CD14-positive monocyte (primary cell): ENCODE measurements around the gene PER3. TPM values are rescaled to one million over a fixed set of nuclear protein-coding genes. Genes with fewer than 3 reads are reported as not detected.
"Not testable (repeated sequence)": the region's sequence is repeated elsewhere in the genome, so short reads cannot be mapped to it uniquely, and the experiment has no call there.

Experiments
- DNase-seq, 3 donors: peaks; one replicate each; pipeline ENCODE4 v3.0.0-alpha.2; 2011 to 2022
- H2AFZ ChIP-seq: 2 replicates; pipeline ENCODE4 v1.6.0; 2012; ENCODE audit warnings: mild to moderate bottlenecking, low read depth, low read length, inconsistent platforms; ENCODE audit not compliant: insufficient read depth, poor library complexity, severe bottlenecking
- H3K27ac ChIP-seq, 2 donors: 1 replicate in 1 of 2; 2 replicates in 1 of 2; pipeline ENCODE4 v1.5.1; 2012 to 2013; ENCODE audit warnings: low read length in 2 of 2, control low read depth in 1 of 2, inconsistent platforms in 1 of 2, low read depth in 1 of 2, mild to moderate bottlenecking in 1 of 2
- H3K27me3 ChIP-seq, 2 donors: one replicate each; pipeline versions ENCODE4 v1.6.0 to v1.6.1; 2011 to 2013; ENCODE audit warnings: low read length in 2 of 2; ENCODE audit not compliant: control insufficient read depth in 2 of 2, insufficient read depth in 2 of 2
- H3K36me3 ChIP-seq, 2 donors: replicated peaks in 1 of 2; 1 replicate in 1 of 2; 2 replicates in 1 of 2; pipeline versions ENCODE4 v1.5.1 to v1.6.1; 2012 to 2013; ENCODE audit warnings: low read length in 2 of 2, control low read depth in 1 of 2, inconsistent platforms in 1 of 2, mild to moderate bottlenecking in 1 of 2; ENCODE audit not compliant: insufficient read depth in 2 of 2, control insufficient read depth in 1 of 2
- H3K4me1 ChIP-seq, 2 donors: 1 replicate in 1 of 2; 2 replicates in 1 of 2; pipeline versions ENCODE4 v1.5.1 to v1.6.1; 2012 to 2013; ENCODE audit warnings: low read length in 2 of 2, control low read depth in 1 of 2, inconsistent platforms in 1 of 2, mild to moderate bottlenecking in 1 of 2, moderate library complexity in 1 of 2; ENCODE audit not compliant: insufficient read depth in 2 of 2, control insufficient read depth in 1 of 2
- H3K4me2 ChIP-seq: replicated peaks from 2 replicates; pipeline ENCODE3; 2012; ENCODE audit warnings: low read length, moderate library complexity, mild to moderate bottlenecking; ENCODE audit not compliant: poor library complexity, severe bottlenecking; ENCODE audit errors: extremely low read depth
- H3K4me3 ChIP-seq, 3 experiments: fragments of 200-600 bp in 1 of 3; sonication (generic) in 1 of 3; replicated peaks in 1 of 3; 1 replicate in 2 of 3; 2 replicates in 1 of 3; pipeline ENCODE4 v1.5.1; 2011 to 2013; ENCODE audit warnings: low read length in 3 of 3, mild to moderate bottlenecking in 3 of 3, control low read depth in 2 of 3, low read depth in 2 of 3, inconsistent platforms in 1 of 3, moderate library complexity in 1 of 3
- H3K79me2 ChIP-seq: 2 replicates; pipeline ENCODE4 v1.6.0; 2012; ENCODE audit warnings: mild to moderate bottlenecking, control low read depth, inconsistent platforms, low read length, moderate library complexity; ENCODE audit not compliant: insufficient read depth
- H3K9ac ChIP-seq: 2 replicates; pipeline ENCODE4 v1.6.0; 2017; ENCODE audit warnings: low read length, mild to moderate bottlenecking; ENCODE audit not compliant: insufficient read depth, poor library complexity, severe bottlenecking
- H3K9me3 ChIP-seq, 2 donors: replicated peaks in 1 of 2; 1 replicate in 1 of 2; 2 replicates in 1 of 2; pipeline versions ENCODE4 v1.5.1 to v1.6.1; 2012 to 2013; ENCODE audit warnings: low read length in 2 of 2, control low read depth in 1 of 2; ENCODE audit not compliant: control insufficient read depth in 1 of 2, insufficient read depth in 1 of 2
- H4K20me1 ChIP-seq: 2 replicates; pipeline ENCODE4 v1.6.0; 2012; ENCODE audit warnings: mild to moderate bottlenecking, low read length, control low read depth, moderate library complexity; ENCODE audit not compliant: insufficient read depth
- H3K27ac Mint-ChIP-seq, 7 donors: one replicate each; pipeline ENCODE4 v1.8.0; 2020; ENCODE audit warnings: mild to moderate bottlenecking in 7 of 7, mixed read lengths in 7 of 7, moderate library complexity in 6 of 7, inconsistent platforms in 2 of 7
- H3K27me3 Mint-ChIP-seq, 3 donors: one replicate each; pipeline ENCODE4 v1.8.0; 2021 to 2022; ENCODE audit warnings: low read depth in 3 of 3, mild to moderate bottlenecking in 3 of 3, mixed read lengths in 3 of 3, moderate library complexity in 3 of 3, inconsistent platforms in 1 of 3
- H3K36me3 Mint-ChIP-seq, 2 donors: one replicate each; pipeline ENCODE4 v1.8.0; 2020; ENCODE audit warnings: mixed read lengths in 2 of 2, inconsistent platforms in 1 of 2, mild to moderate bottlenecking in 1 of 2
- H3K4me1 Mint-ChIP-seq: one replicate; pipeline ENCODE4 v1.8.0; 2020; ENCODE audit warnings: mild to moderate bottlenecking, mixed read lengths
- H3K4me3 Mint-ChIP-seq, 2 donors: one replicate each; pipeline ENCODE4 v1.8.0; 2020; ENCODE audit warnings: mild to moderate bottlenecking in 2 of 2, mixed read lengths in 2 of 2, moderate library complexity in 1 of 2
- H3K9me3 Mint-ChIP-seq, 7 donors: one replicate each; pipeline ENCODE4 v1.8.0; 2020 to 2022; ENCODE audit warnings: mixed read lengths in 7 of 7, mild to moderate bottlenecking in 6 of 7, moderate library complexity in 6 of 7, inconsistent platforms in 2 of 7
- CTCF ChIP-seq: fragments of 200-600 bp; IDR thresholded peaks from one replicate; pipeline ENCODE4 v1.8.0; 2022; ENCODE audit warnings: antibody characterized with exemption, mild to moderate bottlenecking
- WGBS: methylation state at CpG from one replicate; pipeline ENCODE4 v1.1.5; 2013; ENCODE audit warnings: missing lambda C conversion rate; ENCODE audit not compliant: insufficient coverage; 5-methylcytosine and 5-hydroxymethylcytosine counted together
- intact Hi-C, 2 donors: fragments of 100-400 bp; cut with micrococcal nuclease; formaldehyde crosslinking; loops; one replicate each; pipeline versions ENCODE4 v1.15.0 to v1.15.1; 2023
- polyA plus RNA-seq, 3 donors: library from polyadenylated mRNA; depleted of rRNA in 1 of 3; unstranded in 2 of 3; stranded (reverse) in 1 of 3; fragments of 300-500 nt in 2 of 3; fragments of >200 nt in 1 of 3; fragmentation: Illumina TruSeq in 2 of 3; gene quantifications; 1 replicate in 2 of 3; 2 replicates in 1 of 3; pipeline ENCODE4 v1.2.3, GENCODE V29; 2012 to 2021

PER3 gene
- polyA plus RNA-seq, 3 donors, result 0.46 to 2.3 (median 2.0) TPM

GRCh38 chr1:7786795-7787194, 2.7 kb downstream of the PER3 start:
- Histone ChIP-seq H3K4me2 (peak overlapping the region; percentile 1), H3K27ac (no peak overlapping the region), H3K9me3 (peaks cover 23 to 28% of the 10 kb centered on the region in 2 donors), H4K20me1 (no peaks in the 10 kb centered on the region), H3K9ac (no peak overlapping the region), H3K36me3 (no peaks in the 10 kb centered on the region), H3K27me3 (no peaks in the 10 kb centered on the region), H2AFZ (no peak overlapping the region), H3K79me2 (no peaks in the 10 kb centered on the region), H3K4me3 (no peak overlapping the region), H3K4me1 (peaks cover 27 to 36% of the 10 kb centered on the region in 2 donors)
- DNase-seq, result peak in 2 of 3 donors; percentile 35 to 39
- H3K9me3 Mint-ChIP-seq, result peaks cover 21 to 35% (median 30%) of the 10 kb centered on the region in 7 donors
- WGBS, result 0% methylated on average over 1 of the region's 5 CpGs
- no peak overlapping the region for H3K27ac Mint-ChIP-seq
- intact Hi-C loops, result loop anchor here in 1 of 2 donors (2.0 kb wide), 1 partner anchor 16 kb away; the partner anchor contains the start of gene VAMP3
- H3K4me3 Mint-ChIP-seq, result peak overlapping the region in 1 of 2 donors; percentile 44
- TF ChIP-seq CTCF, result no peak
- H3K36me3 Mint-ChIP-seq, result peaks cover 10 to 16% of the 10 kb centered on the region in 2 donors
- peaks cover 0 to 6% (median 1%) of the 10 kb centered on the region in 3 donors for H3K27me3 Mint-ChIP-seq
- H3K4me1 Mint-ChIP-seq, result peaks cover 31% of the 10 kb centered on the region

- Histone ChIP-seq H2AFZ (no peak overlapping the region), H4K20me1 (no peaks in the 10 kb centered on the region), H3K36me3 (no peaks in the 10 kb centered on the region), H3K27ac (no peak overlapping the region), H3K4me2 (no peak overlapping the region), H3K4me1 (peaks cover 7 to 16% of the 10 kb centered on the region in 2 donors), H3K4me3 (no peak overlapping the region), H3K9ac (no peak overlapping the region), H3K79me2 (no peaks in the 10 kb centered on the region), H3K27me3 (no peaks in the 10 kb centered on the region), H3K9me3 (peaks cover 28 to 31% of the 10 kb centered on the region in 2 donors)
- peaks cover 16% of the 10 kb centered on the region for H3K4me1 Mint-ChIP-seq
- WGBS, result 86% methylated on average over 3 of the region's 5 CpGs
- no peak overlapping the region for H3K27ac Mint-ChIP-seq
- intact Hi-C loops, result no loop called here
- peaks cover 10 to 17% of the 10 kb centered on the region in 2 donors for H3K36me3 Mint-ChIP-seq
- no peak overlapping the region for H3K4me3 Mint-ChIP-seq
- peaks cover 29 to 36% (median 35%) of the 10 kb centered on the region in 7 donors for H3K9me3 Mint-ChIP-seq
- TF ChIP-seq CTCF, result no peak
- no peak for DNase-seq
- H3K27me3 Mint-ChIP-seq, result peaks cover 0 to 4% (median 1%) of the 10 kb centered on the region in 3 donors
Observed at GRCh38 chr1:7789828-7790227, 5.7 kb downstream of the PER3 start.

GRCh38 chr1:7791027-7791426, 6.9 kb downstream of the PER3 start:
- Histone ChIP-seq H3K4me1 (peaks cover 7 to 15% of the 10 kb centered on the region in 2 donors), H3K9me3 (peaks cover 27 to 31% of the 10 kb centered on the region in 2 donors)
- H3K4me2 ChIP-seq, H3K27ac Mint-ChIP-seq, H3K4me3 ChIP-seq, H3K79me2 ChIP-seq, H3K27ac ChIP-seq, DNase-seq, H3K36me3 ChIP-seq, H3K4me3 Mint-ChIP-seq, H3K27me3 ChIP-seq, intact Hi-C loops, H3K27me3 Mint-ChIP-seq, H3K9ac ChIP-seq, H2AFZ ChIP-seq, H4K20me1 ChIP-seq: not testable (repeated sequence)
- no CpG with 5 or more reads among the region's 3 CpGs for WGBS
- peaks cover 29 to 33% (median 31%) of the 10 kb centered on the region in 7 donors for H3K9me3 Mint-ChIP-seq
- peaks cover 19% of the 10 kb centered on the region for H3K4me1 Mint-ChIP-seq
- peaks cover 8 to 14% of the 10 kb centered on the region in 2 donors for H3K36me3 Mint-ChIP-seq
